ENCODE measurements around the gene SLC27A1. TPM values are rescaled to one million over a fixed set of nuclear protein-coding genes. Genes with fewer than 3 reads are reported as not detected.

The SLC27A1 gene
- total and polyA plus RNA-seq, 9 of the 15 experiments (the other 6 are each of a cell fraction or from before 2014, with no cell fraction given): 0.06 to 3.0 (median 1.1) TPM

GRCh38 chr19:17482877-17483604, 12.7 kb downstream of the SLC27A1 start (continued):
- no peak for TF ChIP-seq REST (IDR thresholded peaks at IDR 0.05; ENCODE audit: borderline replicate concordance)
- TF ChIP-seq REST (CRISPR knock-in tag; IDR thresholded peaks at IDR 0.05; ENCODE audit: low read depth): no peak
- peak; percentile 91; the same call in 1 of the 2 replicates for TF ChIP-seq NFRKB (IDR thresholded peaks at IDR 0.05; ENCODE audit: low read depth)
- TF ChIP-seq ZNF24 (IDR thresholded peaks at IDR 0.05): peak; percentile 100
